ENCODE results near the gene ORC3. TPM values are rescaled to one million over a fixed set of nuclear protein-coding genes. Genes with fewer than 3 reads are reported as not detected.

The ORC3 gene
- total and polyA plus RNA-seq, 2 of the 4 experiments (the other 2 are of a cell fraction): 22.3 to 30.6 TPM

GRCh38 chr6:87633851-87634250, 43.9 kb downstream of the ORC3 start:
- Histone ChIP-seq H4K20me1 (ENCODE audit: insufficient read depth, low read length) (no peaks in the 10 kb centered on the region), H2BK120ac (ENCODE audit: low read depth, low read length) (no peak overlapping the region), H3K4me1 (ENCODE audit: control insufficient read depth, insufficient read depth, low read length) (peaks cover 2% of the 10 kb centered on the region; the same call in 1 of the 2 replicates), H3K79me1 (ENCODE audit: low read depth in 1 of 2, low read length in 2 of 2) (no peaks in the 10 kb centered on the region; a peak in 1 of 4 replicates), H3K4me2 (ENCODE audit: low read depth, low read length) (no peak overlapping the region), H3K4me3 (ENCODE audit: insufficient read depth, low read depth, low read length) (no peak overlapping the region), H4K5ac (ENCODE audit: low read depth, low read length) (no peak overlapping the region), H3K56ac (ENCODE audit: extremely low read depth, insufficient read depth, low read length) (no peak overlapping the region), H3K18ac (ENCODE audit: low read depth, low read length) (no peak overlapping the region), H2BK20ac (ENCODE audit: low read depth, low read length) (no peak overlapping the region), H3K14ac (replicated peaks; ENCODE audit: low read depth, low read length) (no peak overlapping the region), H4K8ac (ENCODE audit: low read depth in 2 of 2, low read length in 2 of 2) (no peak overlapping the region), H3K27ac (ENCODE audit: insufficient read depth, low read length) (no peak overlapping the region), H2BK5ac (ENCODE audit: low read depth, low read length, poor library complexity, severe bottlenecking) (no peak overlapping the region), H2AFZ (replicated peaks; ENCODE audit: low read length, poor library complexity) (no peak overlapping the region), H2AK9ac (replicated peaks; ENCODE audit: low read depth, low read length, poor library complexity) (no peak overlapping the region), H3K36me3 (ENCODE audit: control insufficient read depth, insufficient read depth, low read length) (peaks cover 5% of the 10 kb centered on the region), H3K9ac (ENCODE audit: low read depth, low read length) (no peak overlapping the region), H3K27me3 (ENCODE audit: control insufficient read depth, insufficient read depth, low read length) (no peaks in the 10 kb centered on the region), H3K4ac (ENCODE audit: low read depth, low read length) (no peak overlapping the region), H3K23ac (ENCODE audit: low read depth, low read length) (no peak overlapping the region), H4K91ac (ENCODE audit: insufficient read depth, low read depth, low read length) (no peak overlapping the region), H3K9me3 (ENCODE audit: control insufficient read depth, insufficient read depth, low read length) (no peaks in the 10 kb centered on the region), H3K9me1 (ENCODE audit: insufficient read depth, low read length) (peaks cover 3% of the 10 kb centered on the region; the same call in 1 of the 2 replicates), H2BK15ac (ENCODE audit: low read depth, low read length) (no peak overlapping the region), H2AK5ac (ENCODE audit: low read depth, low read length) (no peak overlapping the region)
- CTCF ChIA-PET: no interaction called here
- no TSS peak for BruUV-seq (replicated peaks)
- ATAC-seq (ENCODE audit: low read depth) (no peak), DNase-seq (no peak)
- intact Hi-C loops (cut with micrococcal nuclease): no loop called here
- in situ Hi-C loops (cut with MboI; ENCODE audit: low sequenced_read_pairs): no loop called here
- TF ChIP-seq SMC3 (IDR thresholded peaks at IDR 0.05; ENCODE audit: low read depth, low read length) (no peak), RAD21 (IDR thresholded peaks at IDR 0.05; ENCODE audit: low read length) (no peak), MXI1 (IDR thresholded peaks at IDR 0.05; ENCODE audit: borderline replicate concordance, low read depth, low read length) (no peak), POLR2A (IDR thresholded peaks at IDR 0.05; ENCODE audit: low read depth, low read length) (no peak), RFX5 (IDR thresholded peaks at IDR 0.05; ENCODE audit: low read depth, low read length) (no peak), MAFK (IDR thresholded peaks at IDR 0.05; ENCODE audit: low read depth, low read length) (no peak), ELK1 (IDR thresholded peaks at IDR 0.05; ENCODE audit: borderline replicate concordance, low read depth, low read length) (no peak), FOS (IDR thresholded peaks at IDR 0.05; ENCODE audit: low read depth, low read length) (no peak), CTCF (conservative IDR thresholded peaks at IDR 0.05; ENCODE audit: low read depth, low read length) (no peak), NFE2L2 (IDR thresholded peaks at IDR 0.05; ENCODE audit: low read depth, low read length) (no peak), USF2 (IDR thresholded peaks at IDR 0.05; ENCODE audit: low read depth, low read length) (no peak)
- dilution Hi-C loops (cut with HindIII; ENCODE audit: low sequenced_read_pairs, unreplicated experiment): no loop called here
- POLR2A ChIA-PET (ENCODE audit: unreplicated experiment): no interaction called here
- WGBS, 2 experiments (ENCODE audit: extremely low coverage in 2 of 2, insufficient read length in 1 of 2): no CpG with 5 or more reads among the region's 3 CpGs

Data from IMR-90 (cell line).